ENCODE measurements around the gene CETN2. TPM values are rescaled to one million over a fixed set of nuclear protein-coding genes. Genes with fewer than 3 reads are reported as not detected.
"Not testable (repeated sequence)": the region's sequence is repeated elsewhere in the genome, so short reads cannot be mapped to it uniquely, and the experiment has no call there.

Gene CETN2
- total RNA-seq, 2 donors from 2014 or later = 16.3 to 27.1 TPM

GRCh38 chrX:152845618-152846240, 15.2 kb upstream of the CETN2 start:
- H3K27ac ChIP-seq = no peak overlapping the region
- no peak overlapping the region for H3K4me3 ChIP-seq
- TF ChIP-seq CTCF (IDR thresholded peaks at IDR 0.05) = no peak
- no peaks in the 10 kb centered on the region for H3K9me3 ChIP-seq
- no peaks in the 10 kb centered on the region for H3K4me1 ChIP-seq (ENCODE audit: control insufficient read depth in 1 of 2, low read depth in 2 of 2)
- ATAC-seq (ENCODE audit: insufficient number of reproducible peaks, low FRiP score, low read depth) (no peak), DNase-seq (ENCODE audit: low spot score) (no peak)
- H3K36me3 ChIP-seq = peaks cover 1% of the 10 kb centered on the region
- H3K27me3 ChIP-seq (replicated peaks; ENCODE audit: insufficient read depth) = no peaks in the 10 kb centered on the region

- Histone ChIP-seq H3K36me3 (no peaks in the 10 kb centered on the region), H3K27me3 (replicated peaks; ENCODE audit: insufficient read depth) (no peaks in the 10 kb centered on the region), H3K4me1 (ENCODE audit: control insufficient read depth in 1 of 2, low read depth in 2 of 2) (no peaks in the 10 kb centered on the region), H3K27ac (no peak overlapping the region), H3K4me3 (no peak overlapping the region), H3K9me3 (no peaks in the 10 kb centered on the region)
- DNase-seq (ENCODE audit: low spot score) (no peak), ATAC-seq (ENCODE audit: insufficient number of reproducible peaks, low FRiP score, low read depth) (no peak)
- no peak for TF ChIP-seq CTCF (IDR thresholded peaks at IDR 0.05)
Measured at GRCh38 chrX:152844256-152844655, 13.7 kb upstream of the CETN2 start.

- Histone ChIP-seq H3K9me3 (no peaks in the 10 kb centered on the region), H3K27ac (no peak overlapping the region), H3K4me1 (ENCODE audit: control insufficient read depth in 1 of 2, low read depth in 2 of 2) (no peaks in the 10 kb centered on the region), H3K27me3 (replicated peaks; ENCODE audit: insufficient read depth) (no peaks in the 10 kb centered on the region), H3K4me3 (no peak overlapping the region), H3K36me3 (no peaks in the 10 kb centered on the region)
- ATAC-seq (ENCODE audit: insufficient number of reproducible peaks, low FRiP score, low read depth) (no peak), DNase-seq (ENCODE audit: low spot score) (no peak)
- no peak for TF ChIP-seq CTCF (IDR thresholded peaks at IDR 0.05)
Measured at GRCh38 chrX:152843852-152844251, 13.3 kb upstream of the CETN2 start.

- Histone ChIP-seq H3K36me3 (no peaks in the 10 kb centered on the region), H3K27me3 (replicated peaks; ENCODE audit: insufficient read depth) (no peaks in the 10 kb centered on the region), H3K9me3 (no peaks in the 10 kb centered on the region), H3K27ac (no peak overlapping the region), H3K4me3 (no peak overlapping the region), H3K4me1 (ENCODE audit: control insufficient read depth in 1 of 2, low read depth in 2 of 2) (no peaks in the 10 kb centered on the region)
- no peak for TF ChIP-seq CTCF (IDR thresholded peaks at IDR 0.05)
- no peak for ATAC-seq (ENCODE audit: insufficient number of reproducible peaks, low FRiP score, low read depth)
- DNase-seq (ENCODE audit: low spot score) = no peak
Measured at GRCh38 chrX:152842772-152843338, 12.3 kb upstream of the CETN2 start.

- not testable (repeated sequence) for H3K27ac ChIP-seq; H3K27me3 ChIP-seq (replicated peaks; ENCODE audit: insufficient read depth); H3K4me3 ChIP-seq; ATAC-seq (ENCODE audit: insufficient number of reproducible peaks, low FRiP score, low read depth); H3K9me3 ChIP-seq; H3K36me3 ChIP-seq; DNase-seq (ENCODE audit: low spot score)
- peaks cover 0 to 13% of the 10 kb centered on the region in 2 donors for H3K4me1 ChIP-seq (ENCODE audit: control insufficient read depth in 1 of 2, low read depth in 2 of 2)
Measured at GRCh38 chrX:152835470-152835869, 4.9 kb upstream of the CETN2 start.

- peaks cover 0 to 13% of the 10 kb centered on the region in 2 donors for H3K4me1 ChIP-seq (ENCODE audit: control insufficient read depth in 1 of 2, low read depth in 2 of 2)
- H3K27ac ChIP-seq = no peak overlapping the region
- TF ChIP-seq CTCF (IDR thresholded peaks at IDR 0.05) = no peak
- H3K27me3 ChIP-seq (replicated peaks; ENCODE audit: insufficient read depth) = no peaks in the 10 kb centered on the region
- ATAC-seq (ENCODE audit: insufficient number of reproducible peaks, low FRiP score, low read depth) (no peak), DNase-seq (ENCODE audit: low spot score) (no peak)
- H3K9me3 ChIP-seq = no peaks in the 10 kb centered on the region
- H3K36me3 ChIP-seq = peaks cover 2% of the 10 kb centered on the region
- H3K4me3 ChIP-seq = no peak overlapping the region
Measured at GRCh38 chrX:152833378-152833777, 2.8 kb upstream of the CETN2 start.

All from thoracic aorta (tissue), 2 donors.